GM21737 (cell line): ENCODE measurements around the gene HOXA4.

Source experiments
- ATAC-seq: cut with Tn5 transposase; IDR thresholded peaks from one replicate; pipeline ENCODE4 v1.9.1; 2021; ENCODE audit warnings: mild to moderate bottlenecking, moderate library complexity; ENCODE audit not compliant: unreplicated experiment

The HOXA4 gene

GRCh38 chr7:27095050-27095896 lies 35.3 kb downstream of the HOXA4 start:
- no peak for ATAC-seq

DNA sequence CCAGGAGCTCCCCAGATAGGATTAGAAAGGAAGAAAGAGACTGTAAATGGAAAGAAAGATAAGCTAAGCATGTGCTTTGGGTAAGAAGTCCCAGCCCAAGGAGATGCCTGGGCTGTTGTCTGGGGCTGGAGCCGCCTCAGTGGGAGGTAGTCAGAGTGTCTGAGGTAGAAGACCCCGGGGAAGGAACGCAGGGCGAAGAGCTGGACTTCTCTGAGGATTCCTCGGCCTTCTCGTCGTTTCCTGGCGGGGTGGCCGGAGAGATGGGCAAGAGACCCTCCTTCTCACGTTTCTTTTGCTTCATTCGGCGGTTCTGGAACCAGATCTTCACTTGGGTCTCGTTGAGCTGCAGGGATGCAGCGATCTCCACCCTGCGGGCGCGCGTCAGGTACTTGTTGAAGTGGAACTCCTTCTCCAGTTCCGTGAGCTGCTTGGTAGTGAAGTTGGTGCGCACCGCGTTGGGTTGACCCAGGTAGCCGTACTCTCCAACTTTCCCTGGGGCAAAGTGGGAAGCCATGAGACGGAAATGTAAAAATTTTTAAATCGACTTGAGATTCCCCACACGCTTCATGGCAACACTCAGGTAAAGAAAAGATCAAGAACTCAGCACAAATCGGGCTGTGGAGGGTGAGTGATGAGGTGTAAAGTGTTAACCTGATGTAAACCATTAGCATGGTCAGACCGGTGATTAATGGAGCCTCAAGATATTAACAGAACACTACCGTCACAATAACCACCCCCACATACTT lies 36.1 kb downstream of the HOXA4 start:
- ATAC-seq: no peak

GRCh38 chr7:27093184-27093895 lies 37.2 kb downstream of the HOXA4 start:
- ATAC-seq: no peak

DNA sequence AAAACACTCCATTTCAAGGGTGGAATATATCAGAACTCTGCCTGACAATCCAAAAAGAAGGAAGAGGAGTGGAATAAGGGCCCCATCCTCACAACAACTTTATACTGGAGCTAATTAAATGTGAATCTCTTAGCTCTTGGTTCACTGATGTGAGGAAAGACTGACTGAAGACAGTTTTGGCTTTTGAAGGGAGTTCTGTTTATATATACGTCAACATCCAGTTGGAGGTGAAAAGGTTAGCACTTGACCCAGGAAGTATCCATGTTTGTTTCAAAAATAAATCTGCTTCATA lies 37.8 kb downstream of the HOXA4 start:
- no peak for ATAC-seq

DNA sequence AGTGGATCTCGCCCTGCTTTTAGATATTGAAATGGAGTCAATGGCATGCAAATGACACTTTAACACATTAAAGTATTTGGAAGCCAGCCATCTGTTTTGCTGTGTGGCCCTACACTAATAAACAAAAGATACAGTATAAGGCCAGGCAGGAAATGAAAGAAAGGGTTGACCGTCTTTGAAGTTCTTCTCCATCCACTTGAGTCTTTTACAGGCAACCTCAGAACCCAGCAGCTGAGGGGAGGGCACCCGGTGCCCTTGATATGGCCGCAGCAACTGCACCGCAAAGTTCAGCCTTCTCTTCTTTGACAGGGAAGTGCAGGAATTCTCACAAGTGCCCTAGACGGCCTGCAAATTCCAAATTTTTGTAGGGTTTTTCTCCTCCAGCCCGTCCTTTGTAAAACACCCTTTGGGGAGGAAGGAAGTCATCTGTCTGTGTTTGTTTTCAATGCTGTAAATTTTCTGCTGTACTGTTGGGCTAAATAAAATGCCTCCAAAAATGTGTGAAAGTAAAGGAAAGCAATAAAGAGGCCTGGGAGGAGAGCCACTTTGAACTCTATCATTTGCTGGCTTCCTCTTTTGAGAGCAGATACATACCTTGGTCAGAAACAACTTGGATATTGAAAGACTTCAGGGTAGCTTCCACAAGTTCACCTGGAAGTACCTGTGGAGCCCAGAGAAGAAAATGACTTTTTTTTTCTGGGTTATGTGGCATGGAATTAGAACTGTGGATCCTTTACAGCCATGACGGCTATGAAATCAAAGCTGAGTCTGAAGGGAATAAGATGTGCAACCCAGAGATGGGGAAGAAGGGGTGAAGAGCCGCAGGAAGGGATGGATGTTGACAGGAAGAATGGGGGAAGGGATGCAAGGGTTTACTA lies 38.4 kb downstream of the HOXA4 start:
- no peak for ATAC-seq

DNA sequence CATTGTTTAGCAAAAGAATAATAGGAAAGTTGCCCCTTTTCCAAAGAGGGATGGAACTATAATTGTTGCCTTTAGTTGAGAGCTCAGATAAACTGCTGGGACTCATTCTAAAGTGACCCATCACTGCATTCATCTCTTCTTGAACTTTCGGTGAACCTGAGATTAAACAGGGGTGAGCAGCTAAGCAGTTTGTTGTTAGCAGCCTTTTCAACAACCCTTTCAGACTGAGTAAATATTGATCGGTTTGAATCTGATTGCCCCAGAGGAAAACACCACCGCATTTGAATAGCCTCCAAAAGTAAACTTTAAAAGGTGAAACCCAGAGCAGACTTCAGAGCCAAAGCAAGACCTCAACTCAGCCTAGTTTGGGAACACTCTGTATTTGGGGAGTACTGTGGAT lies 39.5 kb downstream of the HOXA4 start:
- no peak for ATAC-seq

- ATAC-seq: no peak
Observed at GRCh38 chr7:27088002-27088922, 42.3 kb downstream of the HOXA4 start.

DNA sequence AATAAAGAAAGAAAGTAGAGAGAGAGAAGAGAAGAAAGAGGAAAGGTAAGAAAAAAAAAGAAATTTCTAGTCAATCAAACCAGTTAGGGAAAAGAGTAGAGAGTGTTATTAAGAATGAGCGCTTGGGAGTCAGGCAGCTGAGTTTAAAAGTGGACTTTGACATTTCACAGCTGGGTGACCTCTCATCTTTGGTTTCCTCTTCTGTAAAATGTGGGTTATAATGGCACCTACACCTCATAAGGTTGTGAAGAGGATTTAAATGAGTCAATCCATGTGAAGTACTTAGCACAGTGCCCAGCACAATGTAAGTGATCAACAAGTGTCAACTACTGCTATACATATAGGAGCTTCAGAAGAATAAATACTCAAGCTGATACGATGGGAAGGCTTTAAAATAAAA lies 46.9 kb downstream of the HOXA4 start:
- no peak for ATAC-seq

GRCh38 chr7:27082171-27082570 lies 48.4 kb downstream of the HOXA4 start:
- ATAC-seq: no peak

DNA sequence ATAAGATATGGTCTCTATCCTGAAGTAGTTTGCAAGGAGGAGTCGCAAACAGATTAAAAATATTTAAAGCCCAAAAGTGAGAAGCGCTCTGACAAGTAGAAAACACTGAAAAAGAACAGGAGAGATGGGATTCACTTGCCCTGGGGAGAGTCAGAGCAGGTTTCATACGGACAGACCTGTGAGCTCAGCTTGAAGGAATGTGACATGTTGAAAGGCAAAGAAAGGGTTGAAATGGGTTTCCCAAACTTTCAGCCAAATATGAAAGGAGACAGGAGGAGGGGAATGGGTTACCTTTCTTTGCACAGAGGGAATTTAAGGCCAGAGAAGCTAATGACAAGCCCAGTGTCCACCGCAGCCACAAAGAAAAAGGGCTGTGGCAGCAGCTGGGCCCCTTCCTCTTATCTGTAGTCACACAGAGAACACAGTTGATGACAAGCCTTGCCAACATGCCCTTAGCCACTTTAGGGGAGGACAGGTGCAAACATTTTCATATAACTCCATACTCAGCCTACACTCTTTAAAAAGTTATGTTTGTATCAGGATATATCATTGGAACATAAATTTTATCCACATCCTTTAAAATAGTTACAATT lies 49.6 kb downstream of the HOXA4 start:
- ATAC-seq: no peak

DNA sequence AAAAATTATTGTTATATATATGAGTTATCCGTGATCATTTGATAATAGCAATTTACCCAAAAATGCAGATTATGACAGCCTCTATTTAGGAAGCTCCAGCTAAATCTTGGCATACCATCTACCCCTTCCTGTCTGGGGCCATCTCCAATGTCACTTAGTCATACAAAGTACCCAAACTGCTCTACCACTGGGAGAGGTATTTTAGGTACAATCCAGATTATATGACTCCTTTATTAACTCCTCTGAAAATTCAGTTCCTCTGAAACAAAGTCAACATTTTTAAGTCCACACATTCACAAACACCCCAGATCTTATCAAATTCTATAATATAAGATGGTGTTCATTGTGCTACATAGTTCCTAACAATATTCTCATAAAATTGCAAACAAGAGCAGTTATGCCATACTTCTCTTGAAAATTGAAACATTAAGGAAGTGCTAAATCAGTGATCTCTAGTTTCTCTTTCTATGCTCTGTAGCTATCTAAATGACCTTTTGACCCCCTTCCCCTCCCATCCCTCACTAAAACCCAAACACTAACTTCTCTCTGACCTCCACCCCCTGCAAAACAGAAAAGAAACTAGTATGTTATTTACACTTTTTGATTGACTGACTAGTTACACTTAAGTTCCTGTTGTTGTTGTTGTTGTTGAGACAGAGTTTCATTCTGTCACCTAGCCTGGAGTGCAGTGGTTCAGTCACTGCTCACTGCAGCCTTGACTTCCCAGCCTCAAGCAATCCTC lies 51.2 kb downstream of the HOXA4 start:
- no peak for ATAC-seq

- no peak for ATAC-seq
Observed at GRCh38 chr7:27078616-27079233, 51.8 kb downstream of the HOXA4 start.
